ENCODE results near the gene LTBR. TPM values are rescaled to one million over a fixed set of nuclear protein-coding genes. Genes with fewer than 3 reads are reported as not detected.

LTBR gene
- total RNA-seq, 1 experiment from 2014 or later = 4.8 TPM

- H3K27me3 ChIP-seq (ENCODE audit: insufficient read depth, low read length) = no peaks in the 10 kb centered on the region
- no peak overlapping the region for H2BK120ac ChIP-seq (ENCODE audit: low read depth, low read length, poor library complexity, severe bottlenecking)
- no peak overlapping the region for H2BK5ac ChIP-seq (ENCODE audit: insufficient read length, low read length)
- no peak overlapping the region for H3K4me2 ChIP-seq (ENCODE audit: insufficient read depth, insufficient read length, low read length)
- no peak overlapping the region for H3K56ac ChIP-seq (ENCODE audit: insufficient read length, low read depth, low read length)
- H3K79me2 ChIP-seq (ENCODE audit: insufficient read depth, low read length) = no peaks in the 10 kb centered on the region
- no peak overlapping the region for H3K14ac ChIP-seq (ENCODE audit: insufficient read depth, low read length)
- Mint-ChIP-seq H3K4me1 (peaks cover 0 to 5% of the 10 kb centered on the region in 2 experiments; a peak in 1 of 4 replicates), H3K36me3 (ENCODE audit: insufficient read depth in 1 of 3, low read depth in 3 of 3) (no peaks in the 10 kb centered on the region), H3K9me3 (no peaks in the 10 kb centered on the region; a peak in 1 of 5 replicates), H3K4me3 (no peak overlapping the region), H3K27me3 (ENCODE audit: low read depth) (no peaks in the 10 kb centered on the region), H3K27ac (no peak overlapping the region)
- H2AFZ ChIP-seq (ENCODE audit: low read length) = no peak overlapping the region
- no peak overlapping the region for H4K8ac ChIP-seq (replicated peaks; ENCODE audit: insufficient read length, low read depth, low read length)
- H3K4me1 ChIP-seq (ENCODE audit: insufficient read depth, low read length) = no peaks in the 10 kb centered on the region
- no peak overlapping the region for H3K9ac ChIP-seq (ENCODE audit: extremely low read depth, insufficient read length, low read length)
- H2BK15ac ChIP-seq (ENCODE audit: low read depth, low read length) = no peak overlapping the region
- no peak overlapping the region for H2BK12ac ChIP-seq (ENCODE audit: insufficient read length, low read depth, low read length)
- no peak overlapping the region for H3T11ph ChIP-seq (ENCODE audit: low read length)
- H3K23me2 ChIP-seq (ENCODE audit: insufficient read length, low read depth, low read length, poor library complexity, severe bottlenecking) = no peaks in the 10 kb centered on the region
- H2BK20ac ChIP-seq (ENCODE audit: low read depth, low read length, poor library complexity, severe bottlenecking) = no peak overlapping the region
- H3K9me3 ChIP-seq (ENCODE audit: control insufficient read depth, low read depth, low read length) = no peaks in the 10 kb centered on the region
- no peak for DNase-seq
- H4K91ac ChIP-seq (ENCODE audit: insufficient read length, low read depth, low read length) = no peak overlapping the region
- H2AK5ac ChIP-seq (ENCODE audit: insufficient read length, low read length) = no peak overlapping the region
- no peak overlapping the region for H3K4ac ChIP-seq (ENCODE audit: low read depth, low read length)
- TF ChIP-seq CTCF (conservative IDR thresholded peaks at IDR 0.05) = no peak
- WGBS (ENCODE audit: extremely low coverage, insufficient read length, low lambda C conversion rate) = no CpG with 5 or more reads among the region's 5 CpGs
- no peaks in the 10 kb centered on the region for H4K20me1 ChIP-seq (ENCODE audit: control insufficient read depth, insufficient read depth, insufficient read length)
- no peak overlapping the region for H4K5ac ChIP-seq (ENCODE audit: insufficient read length, low read depth, low read length)
- no peak overlapping the region for H3K23ac ChIP-seq (ENCODE audit: insufficient read length, low read depth, low read length)
- H3K27ac ChIP-seq (ENCODE audit: insufficient read length, low read depth, low read length) = no peak overlapping the region
- H3K18ac ChIP-seq (ENCODE audit: insufficient read length, low read depth, low read length) = no peak overlapping the region
- H3K79me1 ChIP-seq (ENCODE audit: insufficient read depth, low read depth, low read length, poor library complexity, severe bottlenecking) = no peaks in the 10 kb centered on the region
These were observed 20.4 kb downstream of the LTBR start for GRCh38 chr12:6404390-6404789.

Measured in H9 (cell line).